NCI-H1092 treated with DMSO at 0.1 percent for 48 hours (cell line): Measurements from ENCODE around the gene FREM1.

Experiments
- DNase-seq: peaks from one replicate; lab custom pipeline; 2025; lab: John Stamatoyannopoulos, UW

Gene FREM1

GRCh38 chr9:14819183-14819582, 91.0 kb downstream of the FREM1 start:
- DNase-seq, result no peak

GRCh38 chr9:14814249-14814628, 96.0 kb downstream of the FREM1 start:
- DNase-seq, result no peak

GRCh38 chr9:14813336-14814248, 96.6 kb downstream of the FREM1 start:
- no peak for DNase-seq

GRCh38 chr9:14812806-14813205, 97.4 kb downstream of the FREM1 start:
- DNase-seq, result no peak

GRCh38 chr9:14811844-14812243, 98.4 kb downstream of the FREM1 start:
- no peak for DNase-seq

GRCh38 chr9:14806941-14807520, 103.2 kb downstream of the FREM1 start:
- DNase-seq, result no peak

- DNase-seq, result no peak
These were observed 111.2 kb downstream of the FREM1 start for GRCh38 chr9:14799030-14799429.

- no peak for DNase-seq
These were observed 112.8 kb downstream of the FREM1 start for GRCh38 chr9:14797435-14797834.

- DNase-seq, result no peak
These were observed 116.8 kb downstream of the FREM1 start for GRCh38 chr9:14793389-14793788.

- DNase-seq, result no peak
These were observed 119.6 kb downstream of the FREM1 start for GRCh38 chr9:14790628-14791027.

- DNase-seq, result no peak
These were observed 121.4 kb downstream of the FREM1 start for GRCh38 chr9:14788846-14789245.

- no peak for DNase-seq
These were observed 126.9 kb downstream of the FREM1 start for GRCh38 chr9:14783358-14783757.

GRCh38 chr9:14782286-14783051, 127.8 kb downstream of the FREM1 start:
- no peak for DNase-seq

- DNase-seq, result no peak
These were observed 129.5 kb downstream of the FREM1 start for GRCh38 chr9:14780693-14781092.

GRCh38 chr9:14780251-14780650, 130.0 kb downstream of the FREM1 start:
- peak; percentile 37 for DNase-seq

- DNase-seq, result no peak
These were observed 130.6 kb downstream of the FREM1 start for GRCh38 chr9:14779566-14780022.

- no peak for DNase-seq
These were observed 131.7 kb downstream of the FREM1 start for GRCh38 chr9:14778565-14778964.

- no peak for DNase-seq
These were observed 134.3 kb downstream of the FREM1 start for GRCh38 chr9:14775917-14776316.

- no peak for DNase-seq
These were observed 139.6 kb downstream of the FREM1 start for GRCh38 chr9:14770592-14770991.

- DNase-seq, result peak; percentile 76
These were observed 141.0 kb downstream of the FREM1 start for GRCh38 chr9:14769230-14769571.

GRCh38 chr9:14768405-14769229, 141.6 kb downstream of the FREM1 start:
- peak; percentile 72 for DNase-seq

- no peak for DNase-seq
These were observed 143.9 kb downstream of the FREM1 start for GRCh38 chr9:14766299-14766698.
